GM23338 (cell line): ENCODE results near the gene CLPSL2. TPM values are rescaled to one million over a fixed set of nuclear protein-coding genes. Genes with fewer than 3 reads are reported as not detected.

Experiments
- ATAC-seq: fragments of 200-7000 bp; cut with Tn5 transposase; 3 replicates; pipeline ENCODE4 v1.9.1; 2020
- DNase-seq: peaks from one replicate; pipeline ENCODE4 v3.0.0-alpha.2; 2015; ENCODE audit warnings: low spot score
- H2AFZ ChIP-seq: fragments of 200-600 bp; sonication (generic); 2 replicates; pipeline ENCODE4 v1.8.0; 2016; ENCODE audit warnings: antibody characterized with exemption, mild to moderate bottlenecking, moderate library complexity
- H3F3A ChIP-seq: fragments of 200-600 bp; sonication (generic); replicated peaks from 2 replicates; pipeline ENCODE4 v1.8.0; 2017; ENCODE audit warnings: antibody characterized with exemption, mixed run types, low read depth
- H3K27ac ChIP-seq: fragments of 200-600 bp; sonication (generic); 2 replicates; pipeline ENCODE4 v1.6.1; 2016; ENCODE audit warnings: low read depth
- H3K27me3 ChIP-seq: fragments of 200-600 bp; sonication (generic); 2 replicates; pipeline ENCODE4 v1.8.0; 2016; ENCODE audit warnings: mild to moderate bottlenecking, mixed run types, moderate library complexity; ENCODE audit not compliant: insufficient read depth
- H3K36me3 ChIP-seq: fragments of 200-600 bp; sonication (generic); 2 replicates; pipeline ENCODE4 v1.8.0; 2016; ENCODE audit warnings: mild to moderate bottlenecking; ENCODE audit not compliant: insufficient read depth
- H3K4me1 ChIP-seq: fragments of 200-600 bp; sonication (generic); 2 replicates; pipeline ENCODE4 v1.8.0; 2016; ENCODE audit warnings: mild to moderate bottlenecking, moderate library complexity; ENCODE audit not compliant: insufficient read depth
- H3K4me2 ChIP-seq: fragments of 200-600 bp; sonication (generic); 2 replicates; pipeline ENCODE4 v1.7.1; 2017; ENCODE audit warnings: mixed run types
- H3K4me3 ChIP-seq: fragments of 200-600 bp; sonication (generic); 2 replicates; pipeline ENCODE4 v1.6.1; 2016; ENCODE audit warnings: mixed run types
- H3K79me2 ChIP-seq: fragments of 200-600 bp; sonication (generic); replicated peaks from 2 replicates; pipeline ENCODE4 v1.8.0; 2017; ENCODE audit warnings: mild to moderate bottlenecking; ENCODE audit not compliant: insufficient read depth
- H3K9me2 ChIP-seq: fragments of 200-600 bp; sonication (generic); 2 replicates; pipeline ENCODE4 v1.8.0; 2017; ENCODE audit not compliant: insufficient read depth
- H4K20me1 ChIP-seq: fragments of 200-600 bp; sonication (generic); replicated peaks from 2 replicates; pipeline ENCODE4 v1.8.0; 2017; ENCODE audit warnings: mild to moderate bottlenecking; ENCODE audit not compliant: insufficient read depth
- H3K27ac Mint-ChIP-seq: 2 replicates; pipeline ENCODE4 v1.8.0; 2020; ENCODE audit warnings: inconsistent platforms, mild to moderate bottlenecking, moderate library complexity, mixed read lengths
- H3K27me3 Mint-ChIP-seq: 3 replicates; pipeline ENCODE4 v1.8.0; 2022; ENCODE audit warnings: low read depth, mild to moderate bottlenecking, moderate library complexity, mixed read lengths, inconsistent platforms; ENCODE audit not compliant: insufficient read depth, poor library complexity
- H3K36me3 Mint-ChIP-seq: 3 replicates; pipeline ENCODE4 v1.8.0; 2021; ENCODE audit warnings: low read depth, mild to moderate bottlenecking, inconsistent platforms, moderate library complexity, mixed read lengths
- H3K4me1 Mint-ChIP-seq: 3 replicates; pipeline ENCODE4 v1.8.0; 2020; ENCODE audit warnings: mild to moderate bottlenecking, inconsistent platforms, mixed read lengths
- H3K4me3 Mint-ChIP-seq: 3 replicates; pipeline ENCODE4 v1.8.0; 2021; ENCODE audit warnings: moderate library complexity, mild to moderate bottlenecking, inconsistent platforms, mixed read lengths
- H3K9me3 Mint-ChIP-seq: 3 replicates; pipeline ENCODE4 v1.8.0; 2020; ENCODE audit warnings: moderate library complexity, mild to moderate bottlenecking, inconsistent platforms, mixed read lengths
- EZH2phosphoT487 ChIP-seq: fragments of 200-600 bp; sonication (generic); IDR thresholded peaks from one replicate; pipeline ENCODE4 v1.8.1; 2018; ENCODE audit warnings: antibody characterized with exemption; ENCODE audit not compliant: unreplicated experiment
- JUNB ChIP-seq: IDR thresholded peaks from one replicate; pipeline ENCODE4 v1.6.1; 2016; ENCODE audit warnings: antibody characterized with exemption; ENCODE audit not compliant: unreplicated experiment
- ZNF331 ChIP-seq: fragments of 250-450 bp; sonication (Bioruptor Pico); IDR thresholded peaks from 2 replicates; pipeline ENCODE4 v1.5.0; 2020; ENCODE audit warnings: low read depth, mild to moderate bottlenecking, moderate library complexity
- polyA plus RNA-seq: library from polyadenylated mRNA; unstranded; fragments of >200 nt; fragmentation: Nextera tagmentation; extraction: Ambion mirVana; gene quantifications from 2 replicates; pipeline ENCODE4 v1.2.1, GENCODE V29; 2016
- total RNA-seq: library from RNA; depleted of rRNA; stranded (reverse); fragments of >200 nt; shearing (Covaris generic); gene quantifications from 2 replicates; pipeline ENCODE4 v1.2.3, GENCODE V29; 2014
- TF ChIP-seq, protein P1 (sequence below), 2 experiments: fragments of 200-600 bp in 1 of 2; sonication (generic) in 1 of 2; conservative IDR thresholded peaks; 2 replicates each; pipeline versions ENCODE4 v1.5.1 to v1.6.1; 2016 to 2017; ENCODE audit warnings: antibody characterized with exemption in 2 of 2, low read depth in 2 of 2, mild to moderate bottlenecking in 2 of 2, moderate library complexity in 1 of 2
- TF ChIP-seq, protein P2 (sequence below): IDR thresholded peaks from 2 replicates; pipeline ENCODE4 v1.6.1; 2016; ENCODE audit warnings: antibody characterized with exemption
- TF ChIP-seq, protein P3 (sequence below): fragments of 250-450 bp; sonication (Bioruptor Pico); IDR thresholded peaks from 2 replicates; pipeline ENCODE4 v1.5.0; 2020; ENCODE audit warnings: mild to moderate bottlenecking, moderate library complexity

Gene CLPSL2
- total and polyA plus RNA-seq, 2 experiments from 2014 or later = 2.9 to 3.1 TPM

- peak; percentile 56 for ATAC-seq
- peak; percentile 67 for DNase-seq
These were observed 33.6 kb upstream of the CLPSL2 start for GRCh38 chr6:35742842-35743241.

DNA sequence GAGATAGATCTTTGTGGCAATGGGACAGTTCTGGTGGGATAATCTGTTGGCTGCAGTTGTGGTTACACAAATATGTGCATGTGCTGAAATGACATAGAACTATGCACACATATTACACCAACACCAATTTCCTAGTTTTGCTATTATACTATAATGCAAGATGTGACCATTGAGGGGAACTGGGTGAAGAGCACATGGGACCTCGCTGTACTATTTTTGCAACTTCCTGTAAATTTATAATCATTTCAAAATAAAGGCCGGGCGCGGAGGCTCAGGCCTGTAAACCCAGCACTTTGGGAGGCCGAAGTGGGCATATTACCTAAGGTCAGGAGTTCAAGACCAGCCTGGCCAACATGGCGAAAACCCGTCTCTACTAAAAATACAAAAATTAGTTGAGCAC, 30.9 kb upstream of the CLPSL2 start:
- H3K9me2 ChIP-seq = no peaks in the 10 kb centered on the region
- no peak overlapping the region for H2AFZ ChIP-seq
- H3K9me3 Mint-ChIP-seq = peaks cover 3% of the 10 kb centered on the region; the same call in 2 of the 3 replicates

More at GRCh38 chr6:35742842-35743241, 33.6 kb upstream of the CLPSL2 start:
- Histone ChIP-seq H3K4me1 (peaks cover 29% of the 10 kb centered on the region), H3K4me3 (no peak overlapping the region), H3K36me3 (no peaks in the 10 kb centered on the region), H3K27me3 (no peaks in the 10 kb centered on the region), H4K20me1 (no peaks in the 10 kb centered on the region), H3K27ac (no peak overlapping the region), H3K9me2 (no peaks in the 10 kb centered on the region), H3K4me2 (no peak overlapping the region), H3F3A (peaks cover 8% of the 10 kb centered on the region), H2AFZ (peak overlapping the region; percentile 82), H3K79me2 (no peaks in the 10 kb centered on the region)
- no peak overlapping the region; the same call in 2 of the 3 replicates for H3K4me3 Mint-ChIP-seq
- H3K4me1 Mint-ChIP-seq = peaks cover 43% of the 10 kb centered on the region
- H3K9me3 Mint-ChIP-seq = no peaks in the 10 kb centered on the region
- peaks cover 13% of the 10 kb centered on the region for H3K27me3 Mint-ChIP-seq
- H3K36me3 Mint-ChIP-seq = no peaks in the 10 kb centered on the region; the same call in 2 of the 3 replicates
- H3K27ac Mint-ChIP-seq = peak overlapping the region; percentile 90
- no peak for TF ChIP-seq ZNF331 (CRISPR knock-in tag)
- TF ChIP-seq, protein P1, sequence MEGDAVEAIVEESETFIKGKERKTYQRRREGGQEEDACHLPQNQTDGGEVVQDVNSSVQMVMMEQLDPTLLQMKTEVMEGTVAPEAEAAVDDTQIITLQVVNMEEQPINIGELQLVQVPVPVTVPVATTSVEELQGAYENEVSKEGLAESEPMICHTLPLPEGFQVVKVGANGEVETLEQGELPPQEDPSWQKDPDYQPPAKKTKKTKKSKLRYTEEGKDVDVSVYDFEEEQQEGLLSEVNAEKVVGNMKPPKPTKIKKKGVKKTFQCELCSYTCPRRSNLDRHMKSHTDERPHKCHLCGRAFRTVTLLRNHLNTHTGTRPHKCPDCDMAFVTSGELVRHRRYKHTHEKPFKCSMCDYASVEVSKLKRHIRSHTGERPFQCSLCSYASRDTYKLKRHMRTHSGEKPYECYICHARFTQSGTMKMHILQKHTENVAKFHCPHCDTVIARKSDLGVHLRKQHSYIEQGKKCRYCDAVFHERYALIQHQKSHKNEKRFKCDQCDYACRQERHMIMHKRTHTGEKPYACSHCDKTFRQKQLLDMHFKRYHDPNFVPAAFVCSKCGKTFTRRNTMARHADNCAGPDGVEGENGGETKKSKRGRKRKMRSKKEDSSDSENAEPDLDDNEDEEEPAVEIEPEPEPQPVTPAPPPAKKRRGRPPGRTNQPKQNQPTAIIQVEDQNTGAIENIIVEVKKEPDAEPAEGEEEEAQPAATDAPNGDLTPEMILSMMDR (conservative IDR thresholded peaks at IDR 0.05; ENCODE audit: low read depth in 2 of 2) = peak; percentile 37 to 38

More for the DNA sequence above, 30.9 kb upstream of the CLPSL2 start:
- TF ChIP-seq EZH2phosphoT487 (no peak), JUNB (no peak)
- TF ChIP-seq, protein P2, sequence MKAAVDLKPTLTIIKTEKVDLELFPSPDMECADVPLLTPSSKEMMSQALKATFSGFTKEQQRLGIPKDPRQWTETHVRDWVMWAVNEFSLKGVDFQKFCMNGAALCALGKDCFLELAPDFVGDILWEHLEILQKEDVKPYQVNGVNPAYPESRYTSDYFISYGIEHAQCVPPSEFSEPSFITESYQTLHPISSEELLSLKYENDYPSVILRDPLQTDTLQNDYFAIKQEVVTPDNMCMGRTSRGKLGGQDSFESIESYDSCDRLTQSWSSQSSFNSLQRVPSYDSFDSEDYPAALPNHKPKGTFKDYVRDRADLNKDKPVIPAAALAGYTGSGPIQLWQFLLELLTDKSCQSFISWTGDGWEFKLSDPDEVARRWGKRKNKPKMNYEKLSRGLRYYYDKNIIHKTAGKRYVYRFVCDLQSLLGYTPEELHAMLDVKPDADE = no peak
- TF ChIP-seq, protein P3, sequence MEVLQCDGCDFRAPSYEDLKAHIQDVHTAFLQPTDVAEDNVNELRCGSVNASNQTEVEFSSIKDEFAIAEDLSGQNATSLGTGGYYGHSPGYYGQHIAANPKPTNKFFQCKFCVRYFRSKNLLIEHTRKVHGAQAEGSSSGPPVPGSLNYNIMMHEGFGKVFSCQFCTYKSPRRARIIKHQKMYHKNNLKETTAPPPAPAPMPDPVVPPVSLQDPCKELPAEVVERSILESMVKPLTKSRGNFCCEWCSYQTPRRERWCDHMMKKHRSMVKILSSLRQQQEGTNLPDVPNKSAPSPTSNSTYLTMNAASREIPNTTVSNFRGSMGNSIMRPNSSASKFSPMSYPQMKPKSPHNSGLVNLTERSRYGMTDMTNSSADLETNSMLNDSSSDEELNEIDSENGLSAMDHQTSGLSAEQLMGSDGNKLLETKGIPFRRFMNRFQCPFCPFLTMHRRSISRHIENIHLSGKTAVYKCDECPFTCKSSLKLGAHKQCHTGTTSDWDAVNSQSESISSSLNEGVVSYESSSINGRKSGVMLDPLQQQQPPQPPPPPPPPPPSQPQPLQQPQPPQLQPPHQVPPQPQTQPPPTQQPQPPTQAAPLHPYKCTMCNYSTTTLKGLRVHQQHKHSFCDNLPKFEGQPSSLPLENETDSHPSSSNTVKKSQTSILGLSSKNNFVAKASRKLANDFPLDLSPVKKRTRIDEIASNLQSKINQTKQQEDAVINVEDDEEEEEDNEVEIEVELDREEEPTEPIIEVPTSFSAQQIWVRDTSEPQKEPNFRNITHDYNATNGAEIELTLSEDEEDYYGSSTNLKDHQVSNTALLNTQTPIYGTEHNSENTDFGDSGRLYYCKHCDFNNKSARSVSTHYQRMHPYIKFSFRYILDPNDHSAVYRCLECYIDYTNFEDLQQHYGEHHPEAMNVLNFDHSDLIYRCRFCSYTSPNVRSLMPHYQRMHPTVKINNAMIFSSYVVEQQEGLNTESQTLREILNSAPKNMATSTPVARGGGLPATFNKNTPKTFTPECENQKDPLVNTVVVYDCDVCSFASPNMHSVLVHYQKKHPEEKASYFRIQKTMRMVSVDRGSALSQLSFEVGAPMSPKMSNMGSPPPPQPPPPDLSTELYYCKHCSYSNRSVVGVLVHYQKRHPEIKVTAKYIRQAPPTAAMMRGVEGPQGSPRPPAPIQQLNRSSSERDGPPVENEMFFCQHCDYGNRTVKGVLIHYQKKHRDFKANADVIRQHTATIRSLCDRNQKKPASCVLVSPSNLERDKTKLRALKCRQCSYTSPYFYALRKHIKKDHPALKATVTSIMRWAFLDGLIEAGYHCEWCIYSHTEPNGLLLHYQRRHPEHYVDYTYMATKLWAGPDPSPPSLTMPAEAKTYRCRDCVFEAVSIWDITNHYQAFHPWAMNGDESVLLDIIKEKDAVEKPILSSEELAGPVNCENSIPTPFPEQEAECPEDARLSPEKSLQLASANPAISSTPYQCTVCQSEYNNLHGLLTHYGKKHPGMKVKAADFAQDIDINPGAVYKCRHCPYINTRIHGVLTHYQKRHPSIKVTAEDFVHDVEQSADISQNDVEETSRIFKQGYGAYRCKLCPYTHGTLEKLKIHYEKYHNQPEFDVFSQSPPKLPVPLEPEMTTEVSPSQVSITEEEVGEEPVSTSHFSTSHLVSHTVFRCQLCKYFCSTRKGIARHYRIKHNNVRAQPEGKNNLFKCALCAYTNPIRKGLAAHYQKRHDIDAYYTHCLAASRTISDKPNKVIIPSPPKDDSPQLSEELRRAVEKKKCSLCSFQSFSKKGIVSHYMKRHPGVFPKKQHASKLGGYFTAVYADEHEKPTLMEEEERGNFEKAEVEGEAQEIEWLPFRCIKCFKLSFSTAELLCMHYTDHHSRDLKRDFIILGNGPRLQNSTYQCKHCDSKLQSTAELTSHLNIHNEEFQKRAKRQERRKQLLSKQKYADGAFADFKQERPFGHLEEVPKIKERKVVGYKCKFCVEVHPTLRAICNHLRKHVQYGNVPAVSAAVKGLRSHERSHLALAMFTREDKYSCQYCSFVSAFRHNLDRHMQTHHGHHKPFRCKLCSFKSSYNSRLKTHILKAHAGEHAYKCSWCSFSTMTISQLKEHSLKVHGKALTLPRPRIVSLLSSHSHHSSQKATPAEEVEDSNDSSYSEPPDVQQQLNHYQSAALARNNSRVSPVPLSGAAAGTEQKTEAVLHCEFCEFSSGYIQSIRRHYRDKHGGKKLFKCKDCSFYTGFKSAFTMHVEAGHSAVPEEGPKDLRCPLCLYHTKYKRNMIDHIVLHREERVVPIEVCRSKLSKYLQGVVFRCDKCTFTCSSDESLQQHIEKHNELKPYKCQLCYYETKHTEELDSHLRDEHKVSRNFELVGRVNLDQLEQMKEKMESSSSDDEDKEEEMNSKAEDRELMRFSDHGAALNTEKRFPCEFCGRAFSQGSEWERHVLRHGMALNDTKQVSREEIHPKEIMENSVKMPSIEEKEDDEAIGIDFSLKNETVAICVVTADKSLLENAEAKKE (CRISPR knock-in tag) = no peak
- H3K27ac ChIP-seq = no peak overlapping the region
- no peaks in the 10 kb centered on the region for H3K36me3 ChIP-seq
- Mint-ChIP-seq H3K27me3 (peaks cover 13% of the 10 kb centered on the region), H3K36me3 (no peaks in the 10 kb centered on the region; the same call in 2 of the 3 replicates), H3K27ac (no peak overlapping the region), H3K4me3 (no peak overlapping the region), H3K4me1 (peaks cover 20% of the 10 kb centered on the region)
- no peaks in the 10 kb centered on the region for H3K27me3 ChIP-seq
- DNase-seq (no peak), ATAC-seq (no peak)
- H3K79me2 ChIP-seq = no peaks in the 10 kb centered on the region
- H3K4me1 ChIP-seq = peaks cover 8% of the 10 kb centered on the region; the same call in 1 of the 2 replicates
- no peak overlapping the region for H3K4me3 ChIP-seq
- no peaks in the 10 kb centered on the region for H3F3A ChIP-seq
- H3K4me2 ChIP-seq = no peak overlapping the region
- no peaks in the 10 kb centered on the region for H4K20me1 ChIP-seq
